Panc1 (cell line): ENCODE data around the gene FFAR3. TPM values are rescaled to one million over a fixed set of nuclear protein-coding genes. Genes with fewer than 3 reads are reported as not detected.

Experiments used
- ATAC-seq: fragments of 200-7000 bp; cut with Tn5 transposase; 2 replicates; pipeline ENCODE4 v1.9.1; 2020; ENCODE audit warnings: mild to moderate bottlenecking, moderate library complexity
- BruUV-seq: library from RNA; stranded (reverse); fragments of 400-500 nt; replicated peaks from 2 replicates; lab custom pipeline; 2021; lab: Mats Ljungman, UMichigan
- CTCF ChIA-PET: fragments of 300-600 bp; sonication (Branson Sonifier 250); formaldehyde crosslinking; loops from one replicate; lab custom pipeline; 2022; ENCODE audit warnings: antibody characterized with exemption; lab: Charles Lee
- POLR2A ChIA-PET: fragments of 300-600 bp; sonication (Branson Sonifier 250); formaldehyde crosslinking; loops from one replicate; lab custom pipeline; 2022; ENCODE audit warnings: antibody characterized with exemption; lab: Charles Lee
- DNase-seq: peaks from one replicate; pipeline ENCODE4 v3.0.0-alpha.2; 2010; ENCODE audit warnings: low read depth, low spot score
- H3K27ac ChIP-seq: 2 replicates; pipeline ENCODE4 v1.5.1; 2011; ENCODE audit warnings: mild to moderate bottlenecking, low read length, inconsistent platforms
- H3K27me3 ChIP-seq: fragments of 200-500 bp; sonication (Bioruptor generic); 2 replicates; pipeline ENCODE4 v1.6.0; 2014; ENCODE audit warnings: low read length, inconsistent platforms; ENCODE audit not compliant: control insufficient read depth, insufficient read depth
- H3K36me3 ChIP-seq: fragments of 200-500 bp; sonication (Bioruptor generic); 2 replicates; pipeline ENCODE4 v1.5.1; 2014; ENCODE audit warnings: inconsistent platforms, mild to moderate bottlenecking, low read length, moderate library complexity; ENCODE audit not compliant: control insufficient read depth, insufficient read depth
- H3K4me1 ChIP-seq: 2 replicates; pipeline ENCODE4 v1.5.1; 2011; ENCODE audit warnings: inconsistent platforms, mild to moderate bottlenecking, low read length, moderate library complexity; ENCODE audit not compliant: control insufficient read depth, insufficient read depth
- H3K4me3 ChIP-seq, 2 experiments: 2 replicates each; pipeline ENCODE4 v1.5.1; 2011 to 2012; ENCODE audit warnings: low read depth in 2 of 2, low read length in 2 of 2, mild to moderate bottlenecking in 2 of 2, inconsistent platforms in 1 of 2, moderate library complexity in 1 of 2
- H3K9me3 ChIP-seq: fragments of 200-500 bp; sonication (Bioruptor generic); 2 replicates; pipeline ENCODE4 v1.5.1; 2014; ENCODE audit warnings: low read depth, mild to moderate bottlenecking, inconsistent platforms, low read length, moderate library complexity; ENCODE audit not compliant: control insufficient read depth, insufficient read depth
- POLR2AphosphoS5 ChIP-seq: IDR thresholded peaks from 2 replicates; pipeline ENCODE4 v1.6.1; 2012; ENCODE audit warnings: mild to moderate bottlenecking, low read depth, low read length, moderate library complexity
- SIN3A ChIP-seq: IDR thresholded peaks from 2 replicates; pipeline ENCODE4 v1.6.1; 2012; ENCODE audit warnings: low read depth, mild to moderate bottlenecking, low read length, moderate library complexity, borderline replicate concordance; ENCODE audit not compliant: insufficient read depth
- TCF7L2 ChIP-seq: IDR thresholded peaks from 2 replicates; pipeline ENCODE4 v1.6.1; 2011; ENCODE audit warnings: mild to moderate bottlenecking, low read depth, low read length, inconsistent platforms
- in situ Hi-C: cut with HindIII; loops from 2 replicates; pipeline ENCODE4 v1.10.0; 2016; ENCODE audit warnings: low sequenced_read_pairs, low pct_unique_long_range_greater_than_20kb
- intact Hi-C: fragments of 100-400 bp; cut with micrococcal nuclease; formaldehyde crosslinking; loops from one replicate; pipeline ENCODE4 v1.10.0; 2022; ENCODE audit not compliant: unreplicated experiment
- total RNA-seq: library from RNA; stranded (reverse); gene quantifications from one replicate; pipeline ENCODE4 v1.2.1, GENCODE V29; 2021; ENCODE audit not compliant: unreplicated experiment
- TF ChIP-seq, protein P1 (sequence below), 2 experiments: IDR thresholded peaks; 2 replicates each; pipeline ENCODE4 v1.6.1; 2011 to 2012; ENCODE audit warnings: low read depth in 2 of 2, control low read depth in 1 of 2, low read length in 1 of 2, mild to moderate bottlenecking in 1 of 2, moderate library complexity in 1 of 2; ENCODE audit not compliant: insufficient read depth in 1 of 2
- TF ChIP-seq, protein P2 (sequence below): fragments of 450-650 bp; IDR thresholded peaks from 2 replicates; pipeline ENCODE4 v1.5.1; 2017; ENCODE audit warnings: mild to moderate bottlenecking

The FFAR3 gene
- total RNA-seq, 1 experiment from 2014 or later: not detected

DNA sequence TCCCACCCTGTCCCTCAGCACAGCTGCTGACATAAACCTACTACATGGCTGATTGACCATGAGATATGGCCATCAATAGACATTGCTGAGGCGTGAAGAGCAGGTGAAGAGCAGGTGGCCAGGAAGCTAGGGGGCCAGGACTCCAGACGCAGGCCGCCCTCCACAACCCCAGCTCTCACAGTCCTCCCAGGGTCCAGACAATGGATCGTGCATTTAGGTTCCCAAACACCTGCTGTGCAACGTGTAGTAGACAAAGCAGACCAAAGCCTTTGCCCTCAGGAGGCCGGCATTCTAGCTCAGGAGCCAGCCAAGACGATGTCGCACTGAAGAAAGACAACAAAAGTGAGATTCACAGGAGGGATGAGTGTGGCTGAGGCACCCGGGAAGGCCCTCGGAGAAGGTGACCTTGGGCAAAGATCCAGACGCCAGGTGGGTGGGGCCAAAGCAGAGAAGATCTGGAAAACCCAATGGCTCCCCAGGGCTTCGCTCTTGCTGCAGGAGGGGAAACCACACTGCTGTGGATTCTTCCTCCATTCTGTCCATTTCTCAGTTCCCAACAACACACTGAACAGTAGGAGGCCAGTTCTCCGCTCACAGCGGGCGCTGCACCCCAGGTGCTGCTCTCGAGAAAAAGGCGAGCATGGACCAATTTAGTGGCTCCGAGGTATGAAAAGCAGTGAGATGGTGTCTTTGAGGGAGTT lies 9.2 kb upstream of the FFAR3 start:
- Histone ChIP-seq H3K9me3 (no peaks in the 10 kb centered on the region), H3K36me3 (no peaks in the 10 kb centered on the region), H3K27ac (no peak overlapping the region), H3K27me3 (peaks cover 4% of the 10 kb centered on the region; the same call in 1 of the 2 replicates), H3K4me1 (no peaks in the 10 kb centered on the region), H3K4me3 (no peak overlapping the region)
- TF ChIP-seq TCF7L2: no peak
- TF ChIP-seq, protein P1, sequence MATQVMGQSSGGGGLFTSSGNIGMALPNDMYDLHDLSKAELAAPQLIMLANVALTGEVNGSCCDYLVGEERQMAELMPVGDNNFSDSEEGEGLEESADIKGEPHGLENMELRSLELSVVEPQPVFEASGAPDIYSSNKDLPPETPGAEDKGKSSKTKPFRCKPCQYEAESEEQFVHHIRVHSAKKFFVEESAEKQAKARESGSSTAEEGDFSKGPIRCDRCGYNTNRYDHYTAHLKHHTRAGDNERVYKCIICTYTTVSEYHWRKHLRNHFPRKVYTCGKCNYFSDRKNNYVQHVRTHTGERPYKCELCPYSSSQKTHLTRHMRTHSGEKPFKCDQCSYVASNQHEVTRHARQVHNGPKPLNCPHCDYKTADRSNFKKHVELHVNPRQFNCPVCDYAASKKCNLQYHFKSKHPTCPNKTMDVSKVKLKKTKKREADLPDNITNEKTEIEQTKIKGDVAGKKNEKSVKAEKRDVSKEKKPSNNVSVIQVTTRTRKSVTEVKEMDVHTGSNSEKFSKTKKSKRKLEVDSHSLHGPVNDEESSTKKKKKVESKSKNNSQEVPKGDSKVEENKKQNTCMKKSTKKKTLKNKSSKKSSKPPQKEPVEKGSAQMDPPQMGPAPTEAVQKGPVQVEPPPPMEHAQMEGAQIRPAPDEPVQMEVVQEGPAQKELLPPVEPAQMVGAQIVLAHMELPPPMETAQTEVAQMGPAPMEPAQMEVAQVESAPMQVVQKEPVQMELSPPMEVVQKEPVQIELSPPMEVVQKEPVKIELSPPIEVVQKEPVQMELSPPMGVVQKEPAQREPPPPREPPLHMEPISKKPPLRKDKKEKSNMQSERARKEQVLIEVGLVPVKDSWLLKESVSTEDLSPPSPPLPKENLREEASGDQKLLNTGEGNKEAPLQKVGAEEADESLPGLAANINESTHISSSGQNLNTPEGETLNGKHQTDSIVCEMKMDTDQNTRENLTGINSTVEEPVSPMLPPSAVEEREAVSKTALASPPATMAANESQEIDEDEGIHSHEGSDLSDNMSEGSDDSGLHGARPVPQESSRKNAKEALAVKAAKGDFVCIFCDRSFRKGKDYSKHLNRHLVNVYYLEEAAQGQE (IDR thresholded peaks at IDR 0.05; ENCODE audit: insufficient read depth in 1 of 2, low read depth in 2 of 2, low read length in 1 of 2): no peak
- TF ChIP-seq, protein P2, sequence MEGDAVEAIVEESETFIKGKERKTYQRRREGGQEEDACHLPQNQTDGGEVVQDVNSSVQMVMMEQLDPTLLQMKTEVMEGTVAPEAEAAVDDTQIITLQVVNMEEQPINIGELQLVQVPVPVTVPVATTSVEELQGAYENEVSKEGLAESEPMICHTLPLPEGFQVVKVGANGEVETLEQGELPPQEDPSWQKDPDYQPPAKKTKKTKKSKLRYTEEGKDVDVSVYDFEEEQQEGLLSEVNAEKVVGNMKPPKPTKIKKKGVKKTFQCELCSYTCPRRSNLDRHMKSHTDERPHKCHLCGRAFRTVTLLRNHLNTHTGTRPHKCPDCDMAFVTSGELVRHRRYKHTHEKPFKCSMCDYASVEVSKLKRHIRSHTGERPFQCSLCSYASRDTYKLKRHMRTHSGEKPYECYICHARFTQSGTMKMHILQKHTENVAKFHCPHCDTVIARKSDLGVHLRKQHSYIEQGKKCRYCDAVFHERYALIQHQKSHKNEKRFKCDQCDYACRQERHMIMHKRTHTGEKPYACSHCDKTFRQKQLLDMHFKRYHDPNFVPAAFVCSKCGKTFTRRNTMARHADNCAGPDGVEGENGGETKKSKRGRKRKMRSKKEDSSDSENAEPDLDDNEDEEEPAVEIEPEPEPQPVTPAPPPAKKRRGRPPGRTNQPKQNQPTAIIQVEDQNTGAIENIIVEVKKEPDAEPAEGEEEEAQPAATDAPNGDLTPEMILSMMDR: no peak
- TF ChIP-seq SIN3A: no peak
- TF ChIP-seq POLR2AphosphoS5: no peak
- POLR2A ChIA-PET: no interaction called here
- CTCF ChIA-PET: no interaction called here
- BruUV-seq: no TSS peak
- in situ Hi-C loops: no loop called here
- intact Hi-C loops: no loop called here
- DNase-seq: no peak
- ATAC-seq: no peak

DNA sequence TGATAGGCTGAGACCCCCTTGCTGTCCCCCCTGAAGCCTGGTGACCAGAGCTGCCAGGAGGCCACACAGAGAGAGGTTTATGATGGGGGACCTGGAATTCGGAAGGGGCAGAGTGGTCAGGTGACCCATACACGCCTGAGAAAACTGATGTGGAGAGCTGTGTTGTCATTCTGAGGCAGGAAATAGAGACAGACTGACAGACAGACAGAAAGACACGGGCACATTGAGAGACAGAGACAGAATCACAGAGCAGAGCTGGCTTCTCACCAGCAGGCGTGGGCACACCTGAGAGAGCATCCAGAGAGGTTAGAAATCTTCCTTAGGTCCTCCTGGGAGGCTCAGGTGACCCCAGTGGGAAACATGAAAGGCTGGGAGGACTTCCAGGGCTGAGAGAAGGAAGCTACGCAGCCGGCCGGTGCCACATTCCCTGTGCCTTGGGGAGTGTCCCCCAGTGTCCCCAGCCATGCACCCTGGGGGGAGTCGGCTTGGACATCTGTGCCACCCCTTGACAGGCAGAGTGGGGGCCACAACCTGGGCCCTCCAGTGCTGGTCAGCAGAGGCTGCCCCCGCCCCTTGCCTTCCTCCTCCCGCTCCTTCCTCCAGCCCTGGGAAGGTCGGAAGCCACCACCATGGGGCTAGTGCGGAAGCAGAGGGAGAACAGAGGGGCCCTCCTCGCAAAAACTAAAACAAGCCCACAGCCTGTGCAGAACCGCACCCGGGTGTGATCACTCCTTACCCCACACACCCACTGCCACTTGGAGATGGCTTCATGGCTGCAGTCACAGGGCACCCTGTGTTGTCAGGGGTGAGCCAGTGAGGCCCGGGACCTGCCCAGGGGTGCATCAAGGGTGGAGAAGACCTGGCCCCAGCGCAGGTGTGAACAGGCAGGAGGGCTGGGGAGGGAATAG lies 8.4 kb upstream of the FFAR3 start:
- Histone ChIP-seq H3K4me3 (no peak overlapping the region), H3K27ac (no peak overlapping the region), H3K27me3 (peaks cover 4% of the 10 kb centered on the region; the same call in 1 of the 2 replicates), H3K9me3 (no peaks in the 10 kb centered on the region), H3K36me3 (no peaks in the 10 kb centered on the region), H3K4me1 (no peaks in the 10 kb centered on the region)
- no peak for ATAC-seq
- DNase-seq: no peak
- ChIA-PET CTCF (no interaction called here), POLR2A (no interaction called here)
- intact Hi-C loops: loop anchor here (10.0 kb wide), 1 partner anchor 145 kb away; the partner anchor contains the start of gene KRTDAP
- no peak for TF ChIP-seq POLR2AphosphoS5
- TF ChIP-seq SIN3A: no peak
- TF ChIP-seq, protein P2: no peak
- TF ChIP-seq TCF7L2: no peak
- TF ChIP-seq, protein P1 (IDR thresholded peaks at IDR 0.05; ENCODE audit: insufficient read depth in 1 of 2, low read depth in 2 of 2, low read length in 1 of 2): no peak
- in situ Hi-C loops: no loop called here
- BruUV-seq: no TSS peak
